K562 (cell line): ENCODE results near the gene ANXA7. TPM values are rescaled to one million over a fixed set of nuclear protein-coding genes. Genes with fewer than 3 reads are reported as not detected.

Source experiments
- ATAC-seq: fragments of 200-7000 bp; cut with Tn5 transposase; 3 replicates; pipeline ENCODE4 v1.9.1; 2020; ENCODE audit warnings: moderate library complexity
- BruUV-seq: library from RNA; stranded (reverse); fragments of 400-500 nt; replicated peaks from 2 replicates; lab custom pipeline; 2021; lab: Mats Ljungman, UMichigan
- CTCF ChIA-PET: fragments of 300-600 bp; formaldehyde crosslinking; extraction: SDS; loops from one replicate; lab custom pipeline; 2021; ENCODE audit warnings: low intra/inter-chr PET ratio; lab: Yijun Ruan, JAX
- POLR2A ChIA-PET: fragments of 300-600, 350-650 bp; sonication (Branson Sonifier 250); formaldehyde crosslinking; extraction: SDS; loops from one replicate; lab custom pipeline; 2021; ENCODE audit warnings: antibody characterized with exemption, inconsistent platforms; lab: Yijun Ruan, JAX
- DNase-seq, 4 experiments: peaks; one replicate each; pipeline versions ENCODE4 v3.0.0 to v3.0.0-alpha.2; 2011 to 2018; ENCODE audit warnings: low spot score in 3 of 4, mixed read lengths in 3 of 4; ENCODE audit errors: extremely low read depth in 1 of 4
- FAIRE-seq: peaks from 2 replicates; lab custom pipeline; 2011; peaks lifted over from hg19 to GRCh38; lab: Jason Lieb, UNC
- H2AFZ ChIP-seq: 2 replicates; pipeline ENCODE4 v1.6.0; 2011; ENCODE audit warnings: low read depth, low read length, control low read depth, inconsistent platforms
- H3K27ac ChIP-seq: fragments of 200-600 bp; 3 replicates; pipeline ENCODE4 v1.8.0; 2011; ENCODE audit warnings: low read depth, mild to moderate bottlenecking, control low read depth, inconsistent platforms, low read length, moderate library complexity, mixed read lengths; ENCODE audit errors: extremely low read depth
- H3K27me3 ChIP-seq, 2 experiments: fragments of 300-600 bp in 1 of 2; 2 replicates in 1 of 2; 3 replicates in 1 of 2; pipeline versions ENCODE4 v1.6.0 to v1.8.0; 2011; ENCODE audit warnings: inconsistent platforms in 2 of 2, low read length in 2 of 2, mild to moderate bottlenecking in 1 of 2, mixed read lengths in 1 of 2, moderate library complexity in 1 of 2; ENCODE audit not compliant: control insufficient read depth in 2 of 2, insufficient read depth in 2 of 2
- H3K36me3 ChIP-seq: fragments of 300-600 bp; 3 replicates; pipeline ENCODE4 v1.8.0; 2011; ENCODE audit warnings: mild to moderate bottlenecking, low read length, inconsistent platforms; ENCODE audit not compliant: control insufficient read depth, insufficient read depth
- H3K4me1 ChIP-seq, 2 experiments: fragments of 200-600 bp in 1 of 2; replicated peaks in 1 of 2; 2 replicates in 1 of 2; 3 replicates in 1 of 2; pipeline versions ENCODE4 v1.5.1 to v1.8.0; 2011; ENCODE audit warnings: inconsistent platforms in 2 of 2, low read length in 2 of 2, mild to moderate bottlenecking in 1 of 2, mixed read lengths in 1 of 2, moderate library complexity in 1 of 2; ENCODE audit not compliant: control insufficient read depth in 2 of 2, insufficient read depth in 2 of 2
- H3K4me2 ChIP-seq: 2 replicates; pipeline ENCODE4 v1.6.1; 2011; ENCODE audit warnings: low read length, control low read depth, inconsistent platforms, mixed read lengths; ENCODE audit not compliant: insufficient read depth
- H3K4me3 ChIP-seq: fragments of 200-600 bp; sonication (generic), shearing (Covaris generic); 2 replicates; pipeline ENCODE4 v1.5.1; 2016; ENCODE audit warnings: control low read depth, inconsistent platforms
- H3K79me2 ChIP-seq: fragments of 200-600 bp; 3 replicates; pipeline ENCODE4 v1.8.0; 2011; ENCODE audit warnings: low read length, inconsistent platforms; ENCODE audit not compliant: control insufficient read depth, insufficient read depth
- H3K9ac ChIP-seq, 2 experiments: 2 replicates each; pipeline versions ENCODE4 v1.6.0 to v1.6.1; 2011; ENCODE audit warnings: low read depth in 2 of 2, low read length in 2 of 2, control low read depth in 1 of 2, inconsistent platforms in 1 of 2, mild to moderate bottlenecking in 1 of 2, mixed read lengths in 1 of 2; ENCODE audit not compliant: insufficient read depth in 1 of 2
- H3K9me1 ChIP-seq: one replicate; pipeline ENCODE4 v1.6.0; 2011; ENCODE audit warnings: inconsistent platforms, mild to moderate bottlenecking, low read length, moderate library complexity; ENCODE audit not compliant: control insufficient read depth, insufficient read depth
- H3K9me3 ChIP-seq: replicated peaks from 2 replicates; pipeline ENCODE4 v1.5.1; 2011; ENCODE audit warnings: low read depth, low read length, inconsistent platforms; ENCODE audit not compliant: control insufficient read depth, insufficient read depth
- H4K20me1 ChIP-seq: replicated peaks from 2 replicates; pipeline ENCODE4 v1.6.1; 2011; ENCODE audit warnings: low read length, inconsistent platforms, mixed read lengths; ENCODE audit not compliant: control insufficient read depth, insufficient read depth
- AFF4 ChIP-seq: sonication (generic); formaldehyde crosslinking; IDR thresholded peaks from 2 replicates; pipeline ENCODE4 v1.8.0; 2023; ENCODE audit warnings: mild to moderate bottlenecking, missing genetic modification reagents
- ARID2 ChIP-seq: fragments of 450-650 bp; IDR thresholded peaks from 2 replicates; pipeline ENCODE4 v1.6.1; 2017; ENCODE audit warnings: antibody characterized with exemption, mild to moderate bottlenecking
- FOXK2 ChIP-seq, 2 experiments: fragments of 450-650 bp; IDR thresholded peaks in 1 of 2; conservative IDR thresholded peaks in 1 of 2; 2 replicates each; pipeline ENCODE4 v1.6.1; 2016; ENCODE audit warnings: low read depth in 2 of 2, mild to moderate bottlenecking in 1 of 2
- GTF2F1 ChIP-seq: IDR thresholded peaks from 2 replicates; pipeline ENCODE4 v1.6.1; 2011; ENCODE audit warnings: low read depth, low read length, improper control_type of control experiment
- KHSRP ChIP-seq: fragments of 450-650 bp; IDR thresholded peaks from 2 replicates; pipeline ENCODE4 v1.6.1; 2017
- KLF1 ChIP-seq: fragments of 450-650 bp; IDR thresholded peaks from 2 replicates; pipeline ENCODE4 v1.6.1; 2016; ENCODE audit warnings: missing genetic modification characterization, missing compliant biosample characterization
- MTA3 ChIP-seq: fragments of 450-650 bp; formaldehyde crosslinking; IDR thresholded peaks from 2 replicates; pipeline ENCODE4 v1.6.1; 2017; ENCODE audit warnings: mild to moderate bottlenecking, borderline replicate concordance
- SRSF7 ChIP-seq: fragments of 200-400 bp; formaldehyde crosslinking; optimal IDR thresholded peaks from 2 replicates; pipeline ENCODE3; 2017; ENCODE audit warnings: mild to moderate bottlenecking, low read depth, low read length
- TGIF2 ChIP-seq: sonication (generic); formaldehyde crosslinking; IDR thresholded peaks from 2 replicates; pipeline ENCODE4 v1.8.1; 2022; ENCODE audit warnings: mild to moderate bottlenecking, missing genetic modification reagents, moderate library complexity
- XRCC5 ChIP-seq: fragments of 200-400 bp; formaldehyde crosslinking; IDR thresholded peaks from 2 replicates; pipeline ENCODE4 v1.6.1; 2017; ENCODE audit warnings: low read depth, mild to moderate bottlenecking, low read length
- ZC3H11A ChIP-seq: IDR thresholded peaks from 2 replicates; pipeline ENCODE4 v1.6.1; 2012; ENCODE audit warnings: low read depth, low read length, improper control_type of control experiment
- ZKSCAN8 ChIP-seq: fragments of 200-800 bp; sonication (Bioruptor generic); IDR thresholded peaks from 2 replicates; pipeline ENCODE4 v1.6.1; 2016; ENCODE audit warnings: missing genetic modification characterization, missing compliant biosample characterization
- ZNF175 ChIP-seq: fragments of 200-800 bp; sonication (Bioruptor generic); IDR thresholded peaks from 2 replicates; pipeline ENCODE4 v1.6.1; 2016; ENCODE audit warnings: low read depth, mild to moderate bottlenecking, missing genetic modification characterization, missing compliant biosample characterization
- ZNF512 ChIP-seq: IDR thresholded peaks from 2 replicates; pipeline ENCODE4 v1.6.1; 2016; ENCODE audit warnings: missing genetic modification characterization, missing compliant biosample characterization
- WGBS: fragments of 100-300 bp; shearing (Covaris generic); methylation state at CpG from one replicate; pipeline ENCODE4 v1.1.6; 2016; ENCODE audit warnings: low coverage, mixed read lengths; ENCODE audit not compliant: insufficient coverage; ENCODE audit errors: missing lambda C conversion rate; 5-methylcytosine and 5-hydroxymethylcytosine counted together
- in situ Hi-C: fragments of 300-500 bp; cut with MboI; formaldehyde crosslinking; loops from 4 replicates; pipeline ENCODE4 v1.15.0; 2018; ENCODE audit warnings: inconsistent platforms, mixed read lengths
- intact Hi-C: fragments of 100-400 bp; cut with micrococcal nuclease; formaldehyde crosslinking; loops from 2 replicates; pipeline ENCODE4 v1.14.2; 2022
- polyA plus RNA-seq, 8 experiments: library from polyadenylated mRNA; depleted of rRNA in 4 of 8; stranded (reverse) in 5 of 8; unstranded in 3 of 8; fragments of >200 nt; fragmentation: Nextera tagmentation in 2 of 8; fragmentation: Illumina TruSeq in 1 of 8; extraction: Ambion mirVana in 2 of 8; extraction: Trizol in 1 of 8; gene quantifications; 2 replicates each; pipeline versions ENCODE4 v1.2.1 to v1.2.3, GENCODE V29; 2011 to 2014; ENCODE audit warnings: inconsistent platforms in 1 of 8, missing spikeins in 1 of 8
- total RNA-seq, 7 experiments: library from RNA; depleted of rRNA in 6 of 7; stranded (reverse); fragments of >200 nt in 6 of 7; fragmentation: Illumina TruSeq in 2 of 7; extraction: Trizol in 2 of 7; gene quantifications; 2 replicates each; pipeline versions ENCODE4 v1.2.1 to v1.2.3, GENCODE V29; 2011 to 2021; ENCODE audit warnings: low replicate concordance in 1 of 7

ANXA7 gene
- total and polyA plus RNA-seq, 9 of the 15 experiments (the other 6 are each of a cell fraction or from before 2014, with no cell fraction given): 81.6 to 157 (median 122) TPM

DNA sequence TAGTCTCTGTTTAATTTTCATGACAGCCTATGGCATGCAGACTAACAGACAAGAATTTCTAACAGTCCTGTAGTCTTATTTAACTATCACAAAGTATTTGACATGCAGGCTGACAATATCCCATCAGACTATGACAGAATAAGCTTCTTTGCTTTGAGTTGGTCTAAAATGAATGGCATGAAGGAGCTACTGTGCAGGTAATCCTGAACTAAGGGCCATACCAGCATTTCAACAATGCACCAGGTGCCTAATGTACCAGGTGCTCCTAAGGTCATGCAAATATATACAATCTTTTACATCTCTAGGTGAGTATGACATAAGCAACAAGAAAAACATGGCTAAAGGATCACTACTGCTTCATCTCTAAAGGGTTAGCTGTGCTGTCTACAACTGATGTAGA lies 33.1 kb upstream of the ANXA7 start (continued):
- TF ChIP-seq ZNF175 (CRISPR knock-in tag) (no peak), KHSRP (no peak), XRCC5 (no peak), ZKSCAN8 (no peak)

GRCh38 chr10:73444457-73444856 lies 30.6 kb upstream of the ANXA7 start:
- FAIRE-seq (no peak), ATAC-seq (no peak), DNase-seq (no peak)
- H3K4me1 ChIP-seq: no peaks in the 10 kb centered on the region; a peak in 2 of 5 replicates
- in situ Hi-C loops (no loop called here), intact Hi-C loops (no loop called here)
- BruUV-seq: no TSS peak
- no peak overlapping the region for H3K27ac ChIP-seq
- no peak overlapping the region for H2AFZ ChIP-seq
- no peak overlapping the region for H3K9ac ChIP-seq
- no peak overlapping the region for H3K4me3 ChIP-seq
- no peaks in the 10 kb centered on the region for H4K20me1 ChIP-seq
- no peak overlapping the region for H3K4me2 ChIP-seq
- H3K79me2 ChIP-seq: no peaks in the 10 kb centered on the region
- no peaks in the 10 kb centered on the region for H3K9me3 ChIP-seq
- H3K27me3 ChIP-seq: no peaks in the 10 kb centered on the region
- no peaks in the 10 kb centered on the region for H3K9me1 ChIP-seq
- peaks cover 12% of the 10 kb centered on the region; the same call in 1 of the 3 replicates for H3K36me3 ChIP-seq
- ChIA-PET CTCF (no interaction called here), POLR2A (interaction anchor here (1.2 kb wide), 1 partner anchor 12 kb away, joined by 5 read pairs; no protein-coding TSS in a partner anchor)
- WGBS: 67% methylated on average over 1 of the region's 1 CpG
- TF ChIP-seq ZNF512 (tag): no peak
- TF ChIP-seq SRSF7: no peak
- no peak for TF ChIP-seq GTF2F1
- TF ChIP-seq FOXK2 (conservative IDR thresholded peaks at IDR 0.05 in 1 of 2, IDR thresholded peaks at IDR 0.05 in 1 of 2; ENCODE audit: low read depth in 2 of 2): no peak
- no peak for TF ChIP-seq ZC3H11A
- no peak for TF ChIP-seq KLF1 (tag)
- TF ChIP-seq ARID2: no peak
- TF ChIP-seq TGIF2 (CRISPR knock-in tag): no peak
- TF ChIP-seq MTA3: no peak
- TF ChIP-seq AFF4 (CRISPR knock-in tag): no peak
